K562 treated with DMSO at 1 percent for 24 hours (cell line): ENCODE results near the gene PRRC2B. TPM values are rescaled to one million over a fixed set of nuclear protein-coding genes. Genes with fewer than 3 reads are reported as not detected.

Experiments used
- total RNA-seq: library from RNA; unstranded; fragments of 300-600 nt; gene quantifications from 2 replicates; pipeline ENCODE4 v1.2.3, GENCODE V29; 2022; ENCODE audit warnings: low read depth; ENCODE audit not compliant: insufficient read depth

Gene PRRC2B
- 52.6 and 58.5 TPM in 2 replicates for total RNA-seq

GRCh38 chr9:131393622-131394463 is at the start of gene PRRC2B:
Gene PRRC2B, plus strand, starts transcription at chr9:131394086. Its CDS starts 36,059 bp downstream, at chr9:131430145.

GRCh38 chr9:131502781-131503625 is 109.1 kb downstream of the PRRC2B start, which contains the start of gene POMT1:
Gene POMT1, plus strand, starts transcription at chr9:131502918. Its CDS starts 1,301 bp downstream, at chr9:131504219.

DNA sequence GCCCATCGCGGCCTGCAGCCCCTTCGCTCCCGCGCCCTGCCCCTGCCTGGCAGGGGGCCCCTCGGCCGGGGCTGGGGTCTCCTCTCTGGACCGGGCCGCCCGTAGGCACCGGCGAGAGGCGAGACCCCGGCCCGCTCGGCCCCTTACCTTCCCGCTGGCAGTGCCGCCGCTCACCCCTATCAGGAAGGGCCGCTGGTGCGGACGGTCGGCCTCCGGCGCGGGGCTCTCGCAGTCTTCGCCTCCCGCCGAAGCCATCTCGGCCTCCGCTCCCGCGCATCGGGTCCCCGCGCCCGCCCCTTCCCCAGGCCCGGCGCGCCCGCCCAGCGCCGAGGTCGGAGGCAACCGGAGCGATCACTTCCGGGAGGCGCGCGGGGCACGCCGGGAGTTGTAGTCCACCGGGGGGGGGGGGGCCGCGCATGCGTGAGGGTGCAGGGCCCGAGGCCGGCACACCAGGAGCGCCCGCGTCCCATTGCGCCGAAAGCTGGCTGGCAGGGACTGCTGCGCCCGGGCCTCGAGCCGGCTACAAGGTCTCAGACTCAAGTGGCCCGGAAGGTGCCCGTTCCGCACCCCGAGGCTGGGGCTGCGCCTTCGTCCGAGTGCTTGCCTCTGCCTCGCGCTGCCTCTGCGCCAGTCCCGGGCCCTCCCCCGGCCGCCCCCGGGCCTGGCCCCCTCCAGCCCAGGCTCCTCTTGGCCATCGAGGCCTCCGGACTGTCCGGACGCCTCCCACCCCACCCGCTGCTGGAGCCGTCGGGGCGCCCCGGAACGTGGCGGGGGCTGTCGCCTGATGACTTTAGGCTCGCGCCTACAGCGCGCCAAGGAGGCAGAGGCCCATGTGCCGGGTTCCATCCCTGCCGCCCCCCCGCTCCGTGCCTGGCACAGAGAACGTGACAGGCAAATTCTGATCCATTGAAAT is 137.3 kb downstream of the PRRC2B start, which contains the start of gene UCK1:
Gene UCK1, minus strand, starts transcription at position 344 of the 913 bp plus-strand sequence. Its CDS starts 89 bp downstream, at position 255.

DNA sequence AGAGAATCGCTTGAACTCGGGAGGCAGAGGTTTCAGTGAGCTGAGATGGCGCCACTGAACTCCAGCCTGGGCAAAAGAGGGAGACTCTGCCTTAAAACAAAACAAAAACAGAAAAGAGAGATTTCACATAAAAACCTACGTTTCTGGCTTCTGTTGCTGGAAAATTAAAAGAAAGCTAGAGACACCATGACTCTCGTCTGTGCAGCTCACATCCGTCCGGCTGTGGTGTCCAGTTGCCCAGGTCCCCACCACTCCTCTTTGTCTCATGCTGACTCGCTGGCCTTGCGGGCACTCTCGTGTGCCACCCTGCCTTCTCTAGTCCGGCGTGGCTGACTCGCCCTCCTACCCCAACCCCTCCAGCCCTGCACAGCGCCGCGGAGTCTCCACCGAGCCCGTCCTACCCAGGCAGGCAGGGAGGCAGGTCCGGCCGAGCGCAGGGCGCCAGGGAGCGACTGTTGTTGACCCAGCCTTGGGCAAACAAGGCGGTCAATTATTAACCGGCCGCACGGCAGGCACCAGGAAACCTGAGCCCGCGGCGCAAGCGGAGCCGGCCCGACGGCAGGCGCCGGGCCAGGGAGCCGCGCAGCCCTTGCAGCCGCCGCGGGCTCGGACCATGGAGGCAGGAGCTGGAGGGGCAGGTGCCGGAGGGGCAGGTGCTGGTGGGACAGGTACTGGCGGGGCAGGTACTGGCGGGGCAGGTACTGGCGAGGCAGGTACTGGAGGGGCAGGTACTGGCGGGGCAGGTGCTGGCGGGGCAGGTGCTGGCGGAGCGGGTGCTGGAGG is 151.3 kb downstream of the PRRC2B start, which contains the start of gene PRRT1B:
Gene PRRT1B, plus strand, starts transcription at position 521 of the 783 bp plus-strand sequence. Its CDS starts 93 bp downstream, at position 614.

Other genes starting within 250 kb of the PRRC2B start
- 73.5 and 75.0 TPM in 2 replicates for gene FAM78A, start 117.6 kb upstream of the PRRC2B start, total RNA-seq
- 3.1 and 3.6 TPM in 2 replicates for gene PLPP7, start 104.4 kb upstream of the PRRC2B start, total RNA-seq
- gene POMT1, start 108.8 kb downstream of the PRRC2B start, total RNA-seq: 35.1 and 36.9 TPM in 2 replicates
- gene UCK1, start 137.2 kb downstream of the PRRC2B start, total RNA-seq: 44.3 and 47.0 TPM in 2 replicates
- gene PRRT1B, start 151.4 kb downstream of the PRRC2B start, total RNA-seq: not detected in 2 replicates